Kidney epithelial cell (primary cell): Measurements from ENCODE around the gene FAM168B. TPM values are rescaled to one million over a fixed set of nuclear protein-coding genes. Genes with fewer than 3 reads are reported as not detected.

ENCODE experiments used
- DNase-seq: peaks from one replicate; pipeline ENCODE4 v3.0.0-alpha.2; 2010; ENCODE audit warnings: low read depth
- H3K27me3 ChIP-seq: 2 replicates; pipeline ENCODE4 v1.6.0; 2011; ENCODE audit warnings: low read length; ENCODE audit not compliant: control insufficient read depth, insufficient read depth
- H3K36me3 ChIP-seq: 2 replicates; pipeline ENCODE4 v1.5.1; 2011; ENCODE audit warnings: low read length; ENCODE audit not compliant: control insufficient read depth, insufficient read depth
- H3K4me3 ChIP-seq: 2 replicates; pipeline ENCODE4 v1.5.1; 2011; ENCODE audit warnings: low read depth, mild to moderate bottlenecking, control low read depth, low read length
- total RNA-seq: library from RNA; depleted of rRNA; stranded (reverse); fragments of >200 nt; gene quantifications from 2 replicates; pipeline ENCODE4 v1.2.3, GENCODE V29; 2015
- TF ChIP-seq, protein P1 (sequence below): IDR thresholded peaks from 2 replicates; pipeline ENCODE4 v1.5.1; 2011; ENCODE audit warnings: mild to moderate bottlenecking, moderate library complexity, low read length, control low read depth, inconsistent platforms; ENCODE audit not compliant: insufficient read depth, poor library complexity, severe bottlenecking

FAM168B gene
- total RNA-seq, 1 donor from 2014 or later = 177 TPM

DNA sequence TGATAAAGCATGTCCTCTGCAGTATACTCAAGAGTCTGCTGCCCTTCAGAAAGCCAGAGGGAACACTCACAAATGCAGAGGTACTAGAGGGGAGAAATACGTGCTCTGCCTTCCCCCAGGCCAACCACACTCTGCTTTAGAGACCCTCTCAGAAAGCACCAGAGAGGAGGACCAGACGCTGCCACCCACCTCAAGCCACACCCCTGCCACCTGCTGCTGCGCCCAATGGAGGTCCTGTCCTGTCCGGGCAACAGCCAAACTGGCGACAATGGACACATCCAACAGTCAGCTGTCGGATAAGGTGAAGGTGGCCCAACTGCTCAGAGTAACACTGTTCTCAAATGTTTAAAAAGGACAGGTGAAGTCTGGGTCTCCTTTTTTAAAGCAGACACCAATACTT, 44.6 kb downstream of the FAM168B start:
- H3K4me3 ChIP-seq = no peak overlapping the region
- TF ChIP-seq, protein P1, sequence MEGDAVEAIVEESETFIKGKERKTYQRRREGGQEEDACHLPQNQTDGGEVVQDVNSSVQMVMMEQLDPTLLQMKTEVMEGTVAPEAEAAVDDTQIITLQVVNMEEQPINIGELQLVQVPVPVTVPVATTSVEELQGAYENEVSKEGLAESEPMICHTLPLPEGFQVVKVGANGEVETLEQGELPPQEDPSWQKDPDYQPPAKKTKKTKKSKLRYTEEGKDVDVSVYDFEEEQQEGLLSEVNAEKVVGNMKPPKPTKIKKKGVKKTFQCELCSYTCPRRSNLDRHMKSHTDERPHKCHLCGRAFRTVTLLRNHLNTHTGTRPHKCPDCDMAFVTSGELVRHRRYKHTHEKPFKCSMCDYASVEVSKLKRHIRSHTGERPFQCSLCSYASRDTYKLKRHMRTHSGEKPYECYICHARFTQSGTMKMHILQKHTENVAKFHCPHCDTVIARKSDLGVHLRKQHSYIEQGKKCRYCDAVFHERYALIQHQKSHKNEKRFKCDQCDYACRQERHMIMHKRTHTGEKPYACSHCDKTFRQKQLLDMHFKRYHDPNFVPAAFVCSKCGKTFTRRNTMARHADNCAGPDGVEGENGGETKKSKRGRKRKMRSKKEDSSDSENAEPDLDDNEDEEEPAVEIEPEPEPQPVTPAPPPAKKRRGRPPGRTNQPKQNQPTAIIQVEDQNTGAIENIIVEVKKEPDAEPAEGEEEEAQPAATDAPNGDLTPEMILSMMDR = no peak
- no peak for DNase-seq
- H3K27me3 ChIP-seq = no peaks in the 10 kb centered on the region
- H3K36me3 ChIP-seq = no peaks in the 10 kb centered on the region

DNA sequence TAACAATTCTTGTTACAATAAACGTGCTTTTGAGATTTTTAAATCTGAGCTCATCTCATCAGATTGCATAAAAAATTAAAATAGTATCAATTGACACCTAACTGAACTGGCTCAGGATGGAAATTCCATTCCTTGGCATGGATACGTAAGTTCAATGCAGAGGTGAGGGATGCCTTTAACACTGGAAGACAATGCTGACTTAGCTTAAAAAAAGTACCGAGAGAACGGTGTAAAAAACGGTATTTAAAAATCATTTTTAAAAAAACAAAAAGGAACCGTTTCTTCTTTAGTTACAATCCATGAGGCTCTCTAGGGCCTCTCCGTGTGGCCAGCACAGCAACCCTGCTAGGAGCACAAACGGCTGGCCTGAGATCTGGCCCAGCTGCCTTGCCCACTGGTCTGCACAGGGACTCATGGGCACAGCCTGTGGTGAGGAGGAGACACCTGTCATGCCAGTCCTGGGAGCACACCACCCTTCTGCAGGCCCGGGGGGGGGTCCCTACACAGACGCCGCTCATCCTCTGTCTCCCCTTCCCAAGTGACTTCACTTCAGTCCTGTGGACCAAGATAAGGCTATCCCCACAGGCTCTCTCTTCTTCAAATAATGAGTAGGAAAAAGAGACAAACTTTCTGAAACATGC, 45.2 kb downstream of the FAM168B start:
- H3K4me3 ChIP-seq = no peak overlapping the region
- no peaks in the 10 kb centered on the region for H3K27me3 ChIP-seq
- no peaks in the 10 kb centered on the region for H3K36me3 ChIP-seq
- TF ChIP-seq, protein P1 = no peak
- no peak for DNase-seq

DNA sequence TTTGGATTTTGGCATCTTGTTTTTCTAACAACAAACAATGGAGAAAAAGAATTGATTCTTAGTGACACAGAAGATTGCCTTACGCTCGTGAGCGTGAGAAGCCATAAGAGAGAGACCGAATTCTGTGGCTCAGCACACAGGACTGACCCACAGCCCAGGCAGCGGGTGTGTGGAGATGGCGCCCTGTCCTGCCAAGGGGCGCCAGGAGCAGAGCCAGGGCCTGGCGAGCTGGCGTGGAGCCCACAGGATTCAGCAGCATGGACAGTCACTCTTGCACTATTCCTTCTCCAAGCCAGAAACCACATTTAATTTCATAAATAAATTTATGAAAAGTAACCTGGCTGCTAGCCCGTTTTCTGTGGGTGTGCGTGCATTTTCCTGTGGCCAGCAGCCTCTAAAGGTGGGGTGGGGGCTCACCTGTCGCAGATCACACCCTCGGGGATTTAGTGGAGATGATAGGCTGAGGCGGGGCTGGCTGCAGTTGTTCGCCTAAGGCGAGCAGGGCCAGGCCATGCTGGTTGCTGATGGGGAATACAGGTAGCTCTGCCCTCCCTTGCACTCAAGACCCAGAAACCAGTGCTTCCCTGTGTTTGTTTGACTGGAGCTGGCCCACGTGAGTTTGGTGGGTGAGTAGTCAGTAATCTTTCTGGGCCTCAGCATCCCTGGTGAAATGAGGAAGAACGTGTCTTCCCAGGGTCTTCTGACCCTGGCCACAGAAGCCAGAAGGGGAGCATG, 46.2 kb downstream of the FAM168B start:
- DNase-seq = no peak

DNA sequence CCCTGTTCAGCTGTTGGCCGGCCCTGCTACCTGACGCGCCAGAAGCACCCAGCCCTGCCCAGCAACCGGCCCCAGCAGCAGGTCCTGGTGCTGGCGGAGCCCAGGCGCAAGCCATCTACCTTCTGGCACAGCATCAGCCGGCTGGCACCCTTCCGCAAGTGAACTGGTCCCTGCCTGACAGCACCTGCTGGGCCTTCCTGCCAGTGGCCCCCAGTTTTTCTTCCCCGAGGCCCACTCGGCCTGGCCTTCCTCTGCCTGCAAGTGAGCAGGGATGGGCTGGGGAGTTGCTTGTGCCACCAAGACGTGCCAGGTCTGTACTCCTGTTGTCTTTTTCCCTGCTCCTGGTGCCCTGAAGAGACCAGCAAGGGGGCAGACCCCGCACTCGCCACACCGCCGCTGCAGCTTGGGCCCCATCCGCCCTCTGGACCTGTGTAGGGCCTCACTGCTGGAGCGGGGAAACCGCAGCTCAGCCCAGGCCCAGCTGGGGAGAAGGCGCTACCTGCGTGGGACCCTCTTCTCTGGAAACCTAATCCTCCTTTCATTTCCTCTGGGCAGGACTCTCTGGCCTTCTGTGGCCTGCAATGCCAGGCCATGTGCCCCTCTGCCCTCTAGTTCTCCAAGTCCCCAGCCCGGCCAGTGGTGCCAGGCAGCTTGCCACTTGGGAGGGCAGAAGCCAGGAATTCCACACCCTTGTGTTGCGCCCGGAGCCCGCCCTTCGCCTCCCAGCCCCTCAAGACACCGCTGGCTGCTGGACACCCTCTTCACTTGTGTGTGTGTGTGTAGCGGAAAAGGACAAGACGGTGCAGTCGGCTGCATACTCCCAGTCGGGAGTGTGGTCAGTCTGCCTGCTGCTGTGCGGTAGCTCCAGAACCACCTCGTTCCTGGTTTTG, 47.0 kb downstream of the FAM168B start:
- TF ChIP-seq, protein P1 = no peak
- H3K4me3 ChIP-seq = no peak overlapping the region
- no peaks in the 10 kb centered on the region for H3K36me3 ChIP-seq
- peaks cover 4% of the 10 kb centered on the region for H3K27me3 ChIP-seq
- DNase-seq = no peak

More for the DNA sequence above, 46.2 kb downstream of the FAM168B start:
- H3K27me3 ChIP-seq = no peaks in the 10 kb centered on the region
- TF ChIP-seq, protein P1 = no peak
- no peaks in the 10 kb centered on the region for H3K36me3 ChIP-seq
- no peak overlapping the region for H3K4me3 ChIP-seq

DNA sequence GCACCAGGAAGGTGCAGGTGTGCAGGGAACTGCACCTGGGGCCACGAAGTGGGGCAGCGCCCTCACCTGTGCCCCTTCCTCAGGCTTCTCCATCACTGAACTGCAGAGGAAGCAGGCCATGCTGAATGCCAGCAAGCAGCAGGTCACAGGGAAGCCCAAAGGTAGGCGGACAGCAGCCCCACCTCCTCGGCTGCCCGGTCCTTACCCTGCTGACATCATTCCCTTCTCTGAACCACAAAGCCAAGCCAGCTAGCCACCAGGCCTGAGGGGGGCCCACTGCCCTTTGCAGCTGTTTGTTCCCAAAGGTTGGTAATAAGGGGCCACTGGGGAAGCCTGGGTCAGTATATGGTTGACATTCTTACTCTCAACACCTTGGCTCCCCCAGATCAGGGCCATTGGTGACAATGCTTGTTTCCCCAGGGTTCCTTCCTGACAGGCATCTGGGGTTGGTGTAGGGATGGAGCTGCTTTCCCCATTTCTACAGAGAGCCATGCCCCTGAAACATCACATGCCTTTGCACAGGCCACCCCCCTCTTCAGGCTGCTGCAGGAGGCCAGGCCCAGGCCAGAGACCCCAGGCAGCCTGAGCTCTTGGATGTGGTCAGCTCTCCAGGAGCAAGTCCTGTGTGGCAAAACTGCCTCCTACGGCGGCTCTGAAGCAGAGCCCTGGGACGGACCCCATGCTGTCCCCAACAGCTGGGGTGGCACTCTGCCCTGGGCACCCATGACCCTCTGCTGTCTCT, 47.8 kb downstream of the FAM168B start:
- peaks cover 12% of the 10 kb centered on the region for H3K27me3 ChIP-seq
- H3K36me3 ChIP-seq = no peaks in the 10 kb centered on the region
- TF ChIP-seq, protein P1 = no peak
- no peak for DNase-seq
- H3K4me3 ChIP-seq = no peak overlapping the region
